Measurements from ENCODE around the gene TEX36. TPM values are rescaled to one million over a fixed set of nuclear protein-coding genes. Genes with fewer than 3 reads are reported as not detected.
"Not testable (repeated sequence)": the region's sequence is repeated elsewhere in the genome, so short reads cannot be mapped to it uniquely, and the experiment has no call there.

The TEX36 gene
- total RNA-seq, 1 experiment from 2014 or later = 1.1 TPM

- no peak overlapping the region for H3K27ac ChIP-seq
- H3K36me3 ChIP-seq (ENCODE audit: low read depth) = no peaks in the 10 kb centered on the region
- intact Hi-C loops (cut with micrococcal nuclease; ENCODE audit: unreplicated experiment) = no loop called here
- no peaks in the 10 kb centered on the region for H3F3A ChIP-seq (ENCODE audit: insufficient read depth, low read depth)
- no peak overlapping the region for H3K4me3 ChIP-seq
- peak in 1 of 2 experiments; percentile 45 for DNase-seq
- H4K20me1 ChIP-seq (ENCODE audit: insufficient read depth) = no peaks in the 10 kb centered on the region
- BruUV-seq (replicated peaks) = no TSS peak
- ChIA-PET CTCF (no interaction called here), POLR2A (ENCODE audit: unreplicated experiment) (interaction anchor here (0.6 kb wide), 2 partner anchors 115 to 541 kb away, joined by 3 to 10 read pairs; no protein-coding TSS in a partner anchor)
- H3K9me3 ChIP-seq (ENCODE audit: insufficient read depth, low read depth) = no peaks in the 10 kb centered on the region
- peak; percentile 53; the same call in 1 of the 2 replicates for TF ChIP-seq CTCF (conservative IDR thresholded peaks at IDR 0.05)
- TF ChIP-seq EZH2 (IDR thresholded peaks at IDR 0.05; ENCODE audit: low read depth) = no peak
- H2AFZ ChIP-seq = no peak overlapping the region
- peaks cover 2% of the 10 kb centered on the region; the same call in 1 of the 2 replicates for H3K4me1 ChIP-seq (replicated peaks; ENCODE audit: insufficient read depth)
- H3K9me2 ChIP-seq (ENCODE audit: insufficient read depth) = no peaks in the 10 kb centered on the region
- H3K4me2 ChIP-seq = no peak overlapping the region
- no peaks in the 10 kb centered on the region for H3K79me2 ChIP-seq (ENCODE audit: low read depth)
- H3K27me3 ChIP-seq (ENCODE audit: insufficient read depth, low read depth) = no peaks in the 10 kb centered on the region
Observed at GRCh38 chr10:125700355-125700911, 17.5 kb upstream of the TEX36 start.

- H3F3A ChIP-seq (ENCODE audit: insufficient read depth, low read depth) = no peaks in the 10 kb centered on the region
- no peak for DNase-seq
- TF ChIP-seq EZH2 (IDR thresholded peaks at IDR 0.05; ENCODE audit: low read depth) = no peak
- no peak for TF ChIP-seq CTCF (conservative IDR thresholded peaks at IDR 0.05)
- no peaks in the 10 kb centered on the region for H3K36me3 ChIP-seq (ENCODE audit: low read depth)
- no peak overlapping the region for H3K4me3 ChIP-seq
- no peaks in the 10 kb centered on the region for H3K27me3 ChIP-seq (ENCODE audit: insufficient read depth, low read depth)
- H2AFZ ChIP-seq = no peak overlapping the region
- intact Hi-C loops (cut with micrococcal nuclease; ENCODE audit: unreplicated experiment) = no loop called here
- no peaks in the 10 kb centered on the region for H3K9me2 ChIP-seq (ENCODE audit: insufficient read depth)
- CTCF ChIA-PET = no interaction called here
- POLR2A ChIA-PET (ENCODE audit: unreplicated experiment) = interaction anchor here (0.6 kb wide), 1 partner anchor 115 kb away, joined by 3 read pairs; no protein-coding TSS in a partner anchor
- no TSS peak for BruUV-seq (replicated peaks)
- H3K4me1 ChIP-seq (replicated peaks; ENCODE audit: insufficient read depth) = peaks cover 9% of the 10 kb centered on the region
- H3K27ac ChIP-seq = no peak overlapping the region
- H4K20me1 ChIP-seq (ENCODE audit: insufficient read depth) = no peaks in the 10 kb centered on the region
- no peaks in the 10 kb centered on the region for H3K79me2 ChIP-seq (ENCODE audit: low read depth)
- no peaks in the 10 kb centered on the region for H3K9me3 ChIP-seq (ENCODE audit: insufficient read depth, low read depth)
- no peak overlapping the region for H3K4me2 ChIP-seq
Observed at GRCh38 chr10:125699562-125700143, 16.7 kb upstream of the TEX36 start.

GRCh38 chr10:125698481-125698998, 15.6 kb upstream of the TEX36 start:
- no peak for TF ChIP-seq EZH2 (IDR thresholded peaks at IDR 0.05; ENCODE audit: low read depth)
- no peak for TF ChIP-seq CTCF (conservative IDR thresholded peaks at IDR 0.05)
- no TSS peak for BruUV-seq (replicated peaks)
- H3F3A ChIP-seq (ENCODE audit: insufficient read depth, low read depth) = no peaks in the 10 kb centered on the region
- intact Hi-C loops (cut with micrococcal nuclease; ENCODE audit: unreplicated experiment) = no loop called here
- peaks cover 13% of the 10 kb centered on the region for H3K4me1 ChIP-seq (replicated peaks; ENCODE audit: insufficient read depth)
- ChIA-PET POLR2A (ENCODE audit: unreplicated experiment) (no interaction called here), CTCF (no interaction called here)
- no peaks in the 10 kb centered on the region for H3K27me3 ChIP-seq (ENCODE audit: insufficient read depth, low read depth)
- H2AFZ ChIP-seq = no peak overlapping the region
- no peaks in the 10 kb centered on the region for H3K9me3 ChIP-seq (ENCODE audit: insufficient read depth, low read depth)
- H3K9me2 ChIP-seq (ENCODE audit: insufficient read depth) = no peaks in the 10 kb centered on the region
- no peak overlapping the region for H3K4me2 ChIP-seq
- H3K36me3 ChIP-seq (ENCODE audit: low read depth) = no peaks in the 10 kb centered on the region
- H3K79me2 ChIP-seq (ENCODE audit: low read depth) = no peaks in the 10 kb centered on the region
- H4K20me1 ChIP-seq (ENCODE audit: insufficient read depth) = no peaks in the 10 kb centered on the region
- DNase-seq = no peak
- no peak overlapping the region for H3K27ac ChIP-seq
- H3K4me3 ChIP-seq = no peak overlapping the region

- H3K27ac ChIP-seq; H3K79me2 ChIP-seq (ENCODE audit: low read depth); H3F3A ChIP-seq (ENCODE audit: insufficient read depth, low read depth); H3K36me3 ChIP-seq (ENCODE audit: low read depth); H3K4me3 ChIP-seq; H2AFZ ChIP-seq; DNase-seq; H3K9me3 ChIP-seq (ENCODE audit: insufficient read depth, low read depth); POLR2A ChIA-PET (ENCODE audit: unreplicated experiment); H3K4me2 ChIP-seq; BruUV-seq (replicated peaks); H3K9me2 ChIP-seq (ENCODE audit: insufficient read depth); CTCF ChIA-PET; intact Hi-C loops (cut with micrococcal nuclease; ENCODE audit: unreplicated experiment); H4K20me1 ChIP-seq (ENCODE audit: insufficient read depth); H3K27me3 ChIP-seq (ENCODE audit: insufficient read depth, low read depth): not testable (repeated sequence)
- peaks cover 13% of the 10 kb centered on the region for H3K4me1 ChIP-seq (replicated peaks; ENCODE audit: insufficient read depth)
Observed at GRCh38 chr10:125696884-125697283, 13.9 kb upstream of the TEX36 start.
